GM18520 (cell line): ENCODE measurements around the gene NRSN2.

Source experiments
- ATAC-seq: cut with Tn5 transposase; IDR thresholded peaks from one replicate; pipeline ENCODE4 v1.9.1; 2021; ENCODE audit not compliant: unreplicated experiment

The NRSN2 gene

DNA sequence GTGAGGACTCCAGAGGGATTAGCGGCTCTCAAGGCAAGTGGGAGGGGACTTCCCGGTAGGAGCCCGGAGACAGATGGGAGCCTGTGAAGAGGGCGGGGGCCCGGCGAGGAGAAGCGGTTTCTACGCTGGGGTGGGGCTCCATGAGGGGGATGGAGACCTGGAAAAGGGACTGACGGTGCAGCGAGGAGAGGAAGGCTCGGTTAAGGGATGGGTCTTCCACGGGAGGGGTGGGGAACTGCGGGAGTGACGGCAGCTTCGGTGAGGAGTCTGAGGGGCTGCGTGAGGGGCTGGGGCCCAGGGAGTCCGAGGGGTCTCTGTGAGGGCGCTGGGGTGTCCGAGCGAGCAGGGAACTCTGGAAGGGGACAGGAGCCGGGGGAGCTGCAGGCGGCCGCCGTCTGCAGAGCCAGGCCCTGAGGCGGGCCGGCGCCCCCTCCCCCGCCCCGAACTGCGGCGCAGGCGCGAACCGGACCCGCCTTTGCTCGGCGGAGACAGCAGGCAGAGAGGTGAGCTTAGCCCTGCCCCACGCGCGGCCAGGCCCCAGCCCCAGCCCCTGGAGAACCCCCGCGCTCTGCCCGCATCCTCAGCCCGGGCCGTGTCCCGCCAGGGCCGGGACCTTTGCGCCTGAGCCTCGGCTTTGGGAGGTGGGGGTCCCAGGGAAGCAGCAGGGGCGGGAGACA lies at the start of gene NRSN2:
Gene NRSN2 (plus strand): TSS at position 472 of the 677 bp plus-strand sequence. CDS start 2,533 bp downstream, outside the sequence.
- ATAC-seq: no peak

- peak; percentile 16 for ATAC-seq
These were observed 48.8 kb upstream of the NRSN2 start for GRCh38 chr20:297925-298775.

DNA sequence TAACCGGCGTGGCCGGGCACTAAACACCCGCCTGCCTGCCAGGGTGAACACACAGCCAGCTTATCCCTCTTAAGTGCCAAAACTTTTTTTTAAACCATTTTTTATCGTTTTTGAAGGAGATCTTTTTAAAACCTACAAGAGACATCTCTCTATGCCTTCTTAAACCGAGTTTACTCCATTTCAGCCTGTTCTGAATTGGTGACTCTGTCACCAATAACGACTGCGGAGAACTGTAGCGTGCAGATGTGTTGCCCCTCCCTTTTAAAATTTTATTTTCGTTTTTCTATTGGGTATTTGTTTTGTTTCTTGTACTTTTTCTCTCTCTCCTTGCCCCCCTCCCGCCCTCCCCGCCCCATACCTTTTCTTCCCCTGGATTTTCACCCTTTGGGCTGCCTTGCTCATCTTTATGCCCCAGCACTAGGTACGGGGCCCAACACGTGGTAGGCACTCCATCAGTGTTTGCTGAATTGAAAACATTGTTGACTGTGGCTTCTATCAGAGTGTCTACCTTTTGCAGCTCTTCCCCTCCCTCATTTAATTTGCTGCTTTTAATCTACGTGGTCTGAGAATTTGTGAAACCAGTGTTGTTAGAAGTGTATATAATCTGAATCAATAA lies 48.0 kb upstream of the NRSN2 start:
- ATAC-seq: no peak

DNA sequence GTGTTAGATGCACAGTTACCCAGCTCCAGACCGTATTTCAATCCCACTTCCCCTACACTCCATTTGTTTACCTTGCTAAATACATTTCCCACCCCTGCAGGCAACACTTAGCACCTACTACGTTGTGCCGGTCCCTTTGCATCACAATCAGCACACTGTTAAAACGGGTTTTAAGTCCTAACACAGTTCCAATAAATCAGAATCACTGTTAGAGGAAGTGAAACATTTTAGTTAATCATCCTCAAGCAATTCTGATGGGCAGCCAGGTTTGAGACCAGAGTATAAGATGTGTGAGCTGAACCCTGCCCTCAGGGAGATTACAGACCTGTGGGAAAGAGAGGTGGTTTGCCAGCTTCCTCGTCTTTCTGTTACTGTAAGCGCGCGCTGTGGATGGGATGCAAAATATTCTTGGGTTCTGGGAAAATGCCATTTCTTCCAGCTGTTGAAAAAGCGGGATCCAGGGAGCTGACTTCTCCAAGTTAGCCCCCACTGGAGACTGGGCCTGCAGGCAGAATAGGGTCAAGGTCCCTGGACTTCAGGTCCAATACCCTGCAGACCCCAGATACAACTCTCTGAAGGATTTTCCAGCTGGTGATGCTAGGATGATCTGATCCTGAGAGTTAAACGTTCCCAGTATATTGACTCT lies 46.4 kb upstream of the NRSN2 start:
- ATAC-seq: no peak

- no peak for ATAC-seq
These were observed 44.7 kb upstream of the NRSN2 start for GRCh38 chr20:301886-302848.

DNA sequence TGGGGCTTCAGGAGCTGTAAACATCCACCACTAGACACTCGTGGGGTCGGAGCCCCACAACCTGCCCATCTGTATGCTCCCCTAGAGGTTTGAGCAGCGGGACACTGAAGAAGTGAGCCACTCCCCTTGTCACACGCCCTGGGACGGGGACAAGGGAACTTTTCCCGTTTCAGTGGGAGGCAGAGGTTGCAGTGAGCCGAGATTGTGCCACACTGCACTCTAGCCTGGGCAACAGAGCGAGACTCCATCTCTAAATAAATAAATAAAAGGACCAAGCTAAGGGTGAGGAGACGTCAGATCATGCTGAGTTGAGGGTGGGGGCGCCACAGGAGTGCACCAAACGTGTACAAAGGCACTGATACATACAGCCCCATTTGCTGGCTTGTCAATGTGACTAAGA lies 41.2 kb upstream of the NRSN2 start:
- ATAC-seq: no peak

- ATAC-seq: no peak
These were observed 38.4 kb upstream of the NRSN2 start for GRCh38 chr20:308427-309038.

GRCh38 chr20:309306-309840 lies 37.5 kb upstream of the NRSN2 start:
- ATAC-seq: no peak

- ATAC-seq: peak; percentile 61
These were observed 36.9 kb upstream of the NRSN2 start for GRCh38 chr20:309841-310644.

- no peak for ATAC-seq
These were observed 36.3 kb upstream of the NRSN2 start for GRCh38 chr20:310645-311044.

GRCh38 chr20:311609-312008 lies 35.3 kb upstream of the NRSN2 start:
- no peak for ATAC-seq

GRCh38 chr20:312067-312466 lies 34.8 kb upstream of the NRSN2 start:
- no peak for ATAC-seq

- ATAC-seq: no peak
These were observed 34.0 kb upstream of the NRSN2 start for GRCh38 chr20:312866-313265.

- ATAC-seq: no peak
These were observed 33.5 kb upstream of the NRSN2 start for GRCh38 chr20:313402-313801.

GRCh38 chr20:313948-314347 lies 33.0 kb upstream of the NRSN2 start:
- no peak for ATAC-seq

DNA sequence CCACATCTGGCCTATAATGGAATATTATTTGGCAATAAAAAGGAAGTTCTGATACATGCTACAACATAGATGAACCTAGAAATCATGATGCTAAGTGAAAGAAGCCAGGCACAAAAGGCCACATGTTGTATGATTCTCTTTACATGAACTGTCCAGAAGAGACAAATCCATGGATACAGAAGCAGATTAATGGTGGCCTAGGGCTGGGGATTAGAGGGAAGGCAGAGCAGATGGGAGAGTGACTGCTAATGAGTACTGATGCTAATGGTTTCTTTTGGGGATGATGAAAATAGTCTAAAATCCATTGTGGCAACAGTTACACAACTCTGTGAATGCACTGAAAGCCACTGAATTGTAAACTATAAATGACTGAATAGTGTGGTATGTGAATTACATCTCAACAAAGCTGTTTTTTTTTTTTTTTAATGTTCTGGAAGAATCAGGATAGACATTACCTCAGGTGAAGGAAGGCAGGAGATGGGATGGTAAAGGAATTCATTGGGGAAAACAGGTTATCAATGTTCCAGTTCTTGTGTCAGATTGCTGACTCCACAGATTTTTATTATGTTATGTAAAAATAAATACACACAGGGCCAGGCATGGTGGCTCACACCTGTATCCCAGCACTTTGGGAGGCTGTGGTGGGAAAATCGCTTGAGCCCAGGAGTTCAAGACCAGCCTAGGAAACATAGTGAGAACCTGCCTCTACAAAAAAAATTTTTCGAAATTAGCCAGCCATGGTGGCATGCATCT lies 30.4 kb upstream of the NRSN2 start:
- no peak for ATAC-seq

- ATAC-seq: peak; percentile 43
These were observed 22.5 kb upstream of the NRSN2 start for GRCh38 chr20:324177-325044.
